22Rv1 (cell line): ENCODE data around the gene OXT.

Experiments
- CTCF ChIP-seq: fragments of 450-650 bp; IDR thresholded peaks from 2 replicates; pipeline ENCODE4 v1.5.1; 2017; ENCODE audit warnings: mild to moderate bottlenecking
- ZFX ChIP-seq: fragments of 450-650 bp; IDR thresholded peaks from 2 replicates; pipeline ENCODE4 v1.6.1; 2017; ENCODE audit warnings: antibody characterized with exemption, borderline replicate concordance

- no peak for TF ChIP-seq CTCF
- TF ChIP-seq ZFX, result no peak
These were observed 36.1 kb downstream of the OXT start for GRCh38 chr20:3107464-3108025.
